ENCODE results near the gene GRIA4.
"Not testable (repeated sequence)": the region's sequence is repeated elsewhere in the genome, so short reads cannot be mapped to it uniquely, and the experiment has no call there.

GRIA4 gene

GRCh38 chr11:105868762-105869285, 259.0 kb downstream of the GRIA4 start:
- DNase-seq = no peak

GRCh38 chr11:105870516-105871113, 260.7 kb downstream of the GRIA4 start:
- no peak for DNase-seq

- no peak for DNase-seq
These were observed 268.6 kb downstream of the GRIA4 start for GRCh38 chr11:105878510-105878909.

- not testable (repeated sequence) for DNase-seq
These were observed 269.1 kb downstream of the GRIA4 start for GRCh38 chr11:105878927-105879326.

- DNase-seq = no peak
These were observed 271.2 kb downstream of the GRIA4 start for GRCh38 chr11:105881027-105881426.

- no peak for DNase-seq
These were observed 274.6 kb downstream of the GRIA4 start for GRCh38 chr11:105884436-105884835.

GRCh38 chr11:105891685-105892084, 281.8 kb downstream of the GRIA4 start:
- DNase-seq = no peak

- no peak for DNase-seq
These were observed 287.3 kb downstream of the GRIA4 start for GRCh38 chr11:105897161-105897560.

GRCh38 chr11:105899772-105900171, 289.9 kb downstream of the GRIA4 start:
- DNase-seq = no peak

- DNase-seq = no peak
These were observed 290.7 kb downstream of the GRIA4 start for GRCh38 chr11:105900515-105901035.

- DNase-seq = no peak
These were observed 293.2 kb downstream of the GRIA4 start for GRCh38 chr11:105903113-105903512.

- no peak for DNase-seq
These were observed 296.6 kb downstream of the GRIA4 start for GRCh38 chr11:105906517-105906916.

GRCh38 chr11:105907319-105907718, 297.4 kb downstream of the GRIA4 start:
- DNase-seq = no peak

GRCh38 chr11:105910095-105910715, 300.3 kb downstream of the GRIA4 start:
- no peak for DNase-seq

GRCh38 chr11:105911454-105911853, 301.6 kb downstream of the GRIA4 start:
- no peak for DNase-seq

- no peak for DNase-seq
These were observed 302.8 kb downstream of the GRIA4 start for GRCh38 chr11:105912666-105913065.

GRCh38 chr11:105915021-105915420, 305.1 kb downstream of the GRIA4 start:
- no peak for DNase-seq

- no peak for DNase-seq
These were observed 308.2 kb downstream of the GRIA4 start for GRCh38 chr11:105918039-105918438.

GRCh38 chr11:105918600-105918999, 308.7 kb downstream of the GRIA4 start:
- DNase-seq = no peak

- DNase-seq = no peak
These were observed 313.4 kb downstream of the GRIA4 start for GRCh38 chr11:105923252-105923651.

- no peak for DNase-seq
These were observed 313.9 kb downstream of the GRIA4 start for GRCh38 chr11:105923807-105924206.

GRCh38 chr11:105929084-105929955, 319.4 kb downstream of the GRIA4 start:
- no peak for DNase-seq

GRCh38 chr11:105933695-105934094, 323.8 kb downstream of the GRIA4 start:
- DNase-seq = no peak

All from Kasumi-1 (cell line).